ENCODE measurements around the gene LRFN4. TPM values are rescaled to one million over a fixed set of nuclear protein-coding genes. Genes with fewer than 3 reads are reported as not detected.
A peak's percentile ranks its signal among the peaks of the same experiment; 100 is the strongest.

Gene LRFN4
- total and polyA plus RNA-seq, 4 donors, result 4.6 to 34.4 (median 15.3) TPM

DNA sequence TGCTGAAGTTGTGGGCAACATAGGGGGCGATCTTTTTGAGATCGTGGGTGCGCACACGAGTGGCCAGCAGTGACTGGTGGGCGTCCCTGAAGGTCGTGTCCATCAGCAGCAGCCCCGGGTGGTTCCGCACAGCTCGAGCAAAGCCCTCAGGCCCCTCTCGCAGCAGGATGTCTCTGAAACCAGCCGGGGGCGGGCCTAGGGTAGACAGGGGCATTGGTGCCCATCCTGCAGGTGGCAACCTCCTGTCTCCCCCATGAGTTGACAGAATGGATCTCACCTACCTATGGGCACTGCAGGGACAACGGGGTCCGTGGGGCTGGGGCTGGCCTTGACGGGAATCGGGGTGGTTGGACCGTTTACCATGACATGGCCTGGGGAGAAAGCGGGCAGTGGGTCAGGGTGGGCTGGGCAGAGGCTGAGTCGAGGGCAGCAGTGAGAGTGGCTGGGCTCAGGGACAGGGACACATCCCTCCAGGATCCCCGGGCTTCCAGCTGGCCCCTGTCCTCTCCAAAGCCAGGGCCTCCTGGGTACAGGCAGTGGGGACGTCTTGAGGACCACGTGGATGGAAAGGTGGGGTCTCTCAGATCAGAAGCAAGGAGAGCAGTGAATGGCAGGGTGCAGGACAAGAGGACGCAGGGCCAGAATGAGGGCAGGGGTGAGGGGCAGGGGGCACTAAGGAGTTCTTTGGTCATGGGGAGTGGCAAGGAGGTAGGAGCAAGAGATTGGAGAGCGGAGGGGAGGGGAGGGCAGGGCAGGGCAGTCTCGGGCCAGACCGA lies 4.2 kb upstream of the LRFN4 start:
- H3K4me1 ChIP-seq (ENCODE audit: control insufficient read depth in 5 of 5, insufficient read depth in 5 of 5, low read length in 5 of 5), result peaks cover 0 to 11% (median 3%) of the 10 kb centered on the region in 5 donors
- TF ChIP-seq, protein P1, sequence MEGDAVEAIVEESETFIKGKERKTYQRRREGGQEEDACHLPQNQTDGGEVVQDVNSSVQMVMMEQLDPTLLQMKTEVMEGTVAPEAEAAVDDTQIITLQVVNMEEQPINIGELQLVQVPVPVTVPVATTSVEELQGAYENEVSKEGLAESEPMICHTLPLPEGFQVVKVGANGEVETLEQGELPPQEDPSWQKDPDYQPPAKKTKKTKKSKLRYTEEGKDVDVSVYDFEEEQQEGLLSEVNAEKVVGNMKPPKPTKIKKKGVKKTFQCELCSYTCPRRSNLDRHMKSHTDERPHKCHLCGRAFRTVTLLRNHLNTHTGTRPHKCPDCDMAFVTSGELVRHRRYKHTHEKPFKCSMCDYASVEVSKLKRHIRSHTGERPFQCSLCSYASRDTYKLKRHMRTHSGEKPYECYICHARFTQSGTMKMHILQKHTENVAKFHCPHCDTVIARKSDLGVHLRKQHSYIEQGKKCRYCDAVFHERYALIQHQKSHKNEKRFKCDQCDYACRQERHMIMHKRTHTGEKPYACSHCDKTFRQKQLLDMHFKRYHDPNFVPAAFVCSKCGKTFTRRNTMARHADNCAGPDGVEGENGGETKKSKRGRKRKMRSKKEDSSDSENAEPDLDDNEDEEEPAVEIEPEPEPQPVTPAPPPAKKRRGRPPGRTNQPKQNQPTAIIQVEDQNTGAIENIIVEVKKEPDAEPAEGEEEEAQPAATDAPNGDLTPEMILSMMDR (IDR thresholded peaks at IDR 0.05; ENCODE audit: control extremely low read depth, extremely low read depth), result no peak
- H3K9me3 ChIP-seq (ENCODE audit: control insufficient read depth in 4 of 4, insufficient read depth in 3 of 4, low read length in 3 of 4), result no peaks in the 10 kb centered on the region
- H3K27ac ChIP-seq (ENCODE audit: low read depth in 1 of 2, low read length in 1 of 2), result no peak overlapping the region
- 90 to 94% methylated on average over 26 of the region's 26 CpGs for WGBS, 2 donors
- H3K4me3 ChIP-seq, result no peak overlapping the region
- peak in 1 of 3 donors; percentile 4 for DNase-seq
- H3K36me3 ChIP-seq (ENCODE audit: control insufficient read depth in 4 of 4, insufficient read depth in 4 of 4, low read length in 4 of 4), result peaks cover 0 to 9% (median 0%) of the 10 kb centered on the region in 4 donors
- ATAC-seq (ENCODE audit: insufficient read depth, low FRiP score), result no peak
- no peaks in the 10 kb centered on the region for H3K27me3 ChIP-seq (ENCODE audit: control insufficient read depth in 3 of 3, insufficient read depth in 3 of 3, low read length in 2 of 3)
- H3K9ac ChIP-seq (ENCODE audit: insufficient read depth in 1 of 2, low read length in 2 of 2), result no peak overlapping the region

DNA sequence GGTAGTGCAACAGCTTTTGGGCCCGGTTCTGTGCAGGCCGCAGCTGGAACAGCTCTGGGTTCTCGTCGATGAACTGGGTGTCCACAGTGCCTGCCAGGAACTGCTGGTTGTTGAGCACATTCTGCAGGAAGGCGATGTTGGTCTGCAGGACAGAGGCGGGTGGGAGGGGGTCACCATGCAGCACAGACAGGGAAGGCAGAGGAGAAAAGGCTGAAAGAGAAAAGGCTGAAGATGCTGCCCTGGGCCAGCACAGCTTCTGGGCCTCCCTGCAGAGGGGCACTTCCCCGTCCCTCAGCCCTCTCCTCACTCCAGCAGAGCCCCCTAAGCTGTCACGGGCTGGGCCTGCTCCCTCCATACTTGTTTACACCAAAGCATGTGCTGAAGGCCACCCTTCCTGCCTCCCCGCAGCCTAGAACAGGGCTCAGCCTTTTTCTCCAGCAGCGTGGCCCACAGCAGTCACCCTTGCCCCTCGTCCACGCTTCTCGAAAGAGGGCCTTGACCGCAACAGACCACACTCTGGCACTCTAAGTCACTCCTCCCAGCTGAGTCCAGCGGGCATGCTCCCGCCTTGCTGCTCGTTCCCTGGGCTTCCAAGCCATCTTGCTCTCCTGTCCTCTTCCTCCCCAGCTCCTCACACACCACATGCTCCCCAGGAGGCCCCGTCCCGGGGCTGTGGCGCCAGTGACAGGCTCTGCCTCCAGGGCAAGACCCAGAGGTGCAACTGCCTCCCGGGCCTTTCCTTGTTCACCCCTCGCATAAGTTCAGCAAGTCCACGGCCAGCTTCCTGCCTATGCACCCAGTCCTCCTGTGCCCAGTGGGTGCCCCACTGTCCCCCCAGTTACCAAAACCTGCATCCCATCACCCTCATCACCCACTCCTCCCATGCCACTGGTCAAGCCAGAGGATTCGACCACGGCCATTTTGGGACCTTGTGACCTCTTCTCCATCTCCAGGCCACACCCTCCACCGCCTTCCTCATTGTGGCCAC lies 3.3 kb upstream of the LRFN4 start:
- TF ChIP-seq, protein P1 (IDR thresholded peaks at IDR 0.05; ENCODE audit: control extremely low read depth, extremely low read depth), result no peak
- Histone ChIP-seq H3K9ac (ENCODE audit: insufficient read depth in 1 of 2, low read length in 2 of 2) (no peak overlapping the region), H3K27me3 (ENCODE audit: control insufficient read depth in 3 of 3, insufficient read depth in 3 of 3, low read length in 2 of 3) (no peaks in the 10 kb centered on the region), H3K27ac (ENCODE audit: low read depth in 1 of 2, low read length in 1 of 2) (no peak overlapping the region), H3K4me3 (no peak overlapping the region), H3K4me1 (ENCODE audit: control insufficient read depth in 5 of 5, insufficient read depth in 5 of 5, low read length in 5 of 5) (peaks cover 0 to 13% (median 3%) of the 10 kb centered on the region in 5 donors), H3K36me3 (ENCODE audit: control insufficient read depth in 4 of 4, insufficient read depth in 4 of 4, low read length in 4 of 4) (peaks cover 0 to 11% (median 0%) of the 10 kb centered on the region in 4 donors), H3K9me3 (ENCODE audit: control insufficient read depth in 4 of 4, insufficient read depth in 3 of 4, low read length in 3 of 4) (no peaks in the 10 kb centered on the region)
- DNase-seq, result no peak
- 89 to 92% methylated on average over 26 of the region's 26 CpGs for WGBS, 2 donors
- ATAC-seq (ENCODE audit: insufficient read depth, low FRiP score), result no peak

DNA sequence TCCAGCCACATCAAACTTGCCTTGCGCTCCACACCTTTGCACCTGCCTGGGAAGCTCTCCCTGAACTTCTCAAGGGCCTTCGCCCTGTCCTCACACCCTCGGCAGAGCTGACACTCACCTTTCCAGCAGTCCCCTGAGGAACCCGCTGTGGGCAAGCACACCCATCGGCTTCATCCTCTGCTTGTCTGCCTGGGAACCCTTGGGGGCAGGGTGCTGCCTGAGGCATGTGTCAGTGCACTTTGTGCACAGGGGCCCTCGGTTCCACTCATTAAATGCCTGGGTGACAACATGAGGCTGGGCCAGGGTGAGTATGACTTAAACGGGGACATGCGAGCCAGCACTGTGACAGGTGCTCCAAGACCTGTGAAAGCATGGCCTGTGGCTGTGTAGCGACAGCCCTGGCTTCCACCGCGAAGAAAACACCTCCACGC lies 2.6 kb upstream of the LRFN4 start:
- Histone ChIP-seq H3K9ac (ENCODE audit: insufficient read depth in 1 of 2, low read length in 2 of 2) (no peak overlapping the region), H3K27ac (ENCODE audit: low read depth in 1 of 2, low read length in 1 of 2) (no peak overlapping the region), H3K9me3 (ENCODE audit: control insufficient read depth in 4 of 4, insufficient read depth in 3 of 4, low read length in 3 of 4) (no peaks in the 10 kb centered on the region), H3K4me1 (ENCODE audit: control insufficient read depth in 5 of 5, insufficient read depth in 5 of 5, low read length in 5 of 5) (peaks cover 0 to 13% (median 3%) of the 10 kb centered on the region in 5 donors), H3K36me3 (ENCODE audit: control insufficient read depth in 4 of 4, insufficient read depth in 4 of 4, low read length in 4 of 4) (peaks cover 0 to 9% (median 0%) of the 10 kb centered on the region in 4 donors), H3K27me3 (ENCODE audit: control insufficient read depth in 3 of 3, insufficient read depth in 3 of 3, low read length in 2 of 3) (no peaks in the 10 kb centered on the region), H3K4me3 (no peak overlapping the region)
- TF ChIP-seq, protein P1 (IDR thresholded peaks at IDR 0.05; ENCODE audit: control extremely low read depth, extremely low read depth), result no peak
- WGBS, 2 donors, result 92 to 93% methylated on average over 12 of the region's 12 CpGs
- DNase-seq, result no peak
- ATAC-seq (ENCODE audit: insufficient read depth, low FRiP score), result no peak

All from lung (tissue), 12 donors.